ENCODE measurements around the gene GOLGA5.
A peak's percentile ranks its signal among the peaks of the same experiment; 100 is the strongest.

The GOLGA5 gene

DNA sequence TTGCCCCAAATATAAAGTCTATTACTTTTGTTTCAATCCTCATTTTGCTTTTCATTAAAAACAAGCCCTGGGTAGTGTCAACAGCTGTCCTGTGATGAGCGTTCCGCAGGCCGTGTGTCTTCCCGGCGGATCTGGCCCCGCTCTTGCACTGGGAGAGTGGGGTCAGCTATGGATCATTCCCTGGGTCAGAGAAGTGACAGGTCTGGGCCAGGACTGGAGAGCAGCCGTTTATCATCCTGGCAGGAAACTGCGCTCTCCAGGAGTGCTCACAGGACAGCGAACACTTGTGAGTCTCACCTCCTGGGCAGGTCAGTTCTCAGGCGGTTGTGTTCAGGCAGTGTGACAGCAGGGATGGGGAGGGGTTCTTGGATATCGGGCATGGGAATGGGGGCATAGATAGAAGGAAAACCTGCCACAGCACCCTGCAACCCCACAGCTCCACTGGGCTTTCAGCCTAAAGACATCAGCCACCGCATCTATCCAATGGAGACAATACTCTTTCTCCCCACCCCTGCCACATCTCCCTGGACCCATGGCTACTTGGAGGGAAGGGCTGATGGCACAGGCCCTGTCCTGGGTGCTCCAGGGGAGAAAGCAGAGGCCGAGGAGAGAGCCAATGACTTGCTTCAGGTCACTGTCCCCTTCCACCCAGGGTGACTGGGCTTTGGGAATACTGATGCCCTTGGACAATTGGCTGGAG, 81.0 kb downstream of the GOLGA5 start:
- no peak for DNase-seq

DNA sequence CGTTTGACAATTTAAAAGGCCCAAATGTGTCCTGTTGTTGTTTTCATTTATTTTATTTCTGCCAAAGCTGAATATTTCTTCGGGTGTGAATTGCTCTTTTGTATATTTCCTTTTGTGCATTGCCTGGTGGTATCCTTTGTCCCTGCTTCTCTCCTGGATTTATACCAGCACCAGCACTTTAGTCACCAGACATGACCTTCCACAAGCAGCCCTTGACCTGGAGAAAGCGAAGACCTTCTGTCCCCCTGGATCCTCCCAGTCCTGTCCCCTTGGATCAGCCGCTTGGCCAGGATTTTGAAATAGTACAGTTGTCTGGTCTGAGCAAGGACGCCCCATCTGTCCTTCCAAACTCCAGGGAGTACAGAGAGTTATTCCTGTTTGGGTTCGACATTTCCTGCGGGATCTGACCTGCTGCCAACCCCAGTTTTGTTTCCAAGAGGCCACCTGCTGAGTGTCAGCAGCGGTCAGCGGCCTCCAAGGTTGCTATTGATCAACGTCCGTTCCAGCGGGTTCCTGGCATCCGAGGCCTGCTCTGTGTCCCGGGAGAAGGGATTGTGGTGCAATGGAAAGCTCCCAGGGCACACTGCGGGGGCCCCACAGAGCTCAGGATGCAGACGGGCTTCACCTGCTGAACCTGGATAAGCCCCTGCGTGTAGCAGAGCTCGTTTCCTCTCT, 83.8 kb downstream of the GOLGA5 start:
- DNase-seq = no peak

- DNase-seq = no peak
Measured at GRCh38 chr14:92880351-92880750, 86.2 kb downstream of the GOLGA5 start.

GRCh38 chr14:92880851-92881250, 86.7 kb downstream of the GOLGA5 start:
- DNase-seq = peak in 4 of 58 donors; percentile 6 to 19 (median 8)

GRCh38 chr14:92883066-92883465, 89.0 kb downstream of the GOLGA5 start:
- no peak for DNase-seq

DNA sequence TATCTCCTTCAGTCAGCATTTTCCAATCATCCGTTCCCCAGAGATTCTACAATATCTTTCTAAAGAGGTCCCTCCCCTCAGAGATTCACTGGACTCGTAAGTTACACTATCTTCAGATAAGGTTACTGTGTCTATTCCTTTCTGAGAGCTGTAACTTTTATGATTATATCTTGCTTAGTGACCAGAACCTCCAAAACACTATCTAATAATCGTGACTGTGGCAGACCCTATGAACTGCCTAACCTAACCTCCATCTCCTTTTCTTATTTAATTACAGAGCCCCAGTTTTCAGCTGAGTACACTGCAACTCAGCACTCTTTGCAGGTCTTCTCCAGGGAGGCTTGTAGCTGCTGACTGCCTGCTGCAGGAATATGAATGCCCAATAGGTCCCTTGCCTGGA, 90.3 kb downstream of the GOLGA5 start:
- DNase-seq = no peak

- DNase-seq = no peak
Measured at GRCh38 chr14:92885279-92886061, 91.4 kb downstream of the GOLGA5 start.

- no peak for DNase-seq
Measured at GRCh38 chr14:92886337-92886736, 92.2 kb downstream of the GOLGA5 start.

DNA sequence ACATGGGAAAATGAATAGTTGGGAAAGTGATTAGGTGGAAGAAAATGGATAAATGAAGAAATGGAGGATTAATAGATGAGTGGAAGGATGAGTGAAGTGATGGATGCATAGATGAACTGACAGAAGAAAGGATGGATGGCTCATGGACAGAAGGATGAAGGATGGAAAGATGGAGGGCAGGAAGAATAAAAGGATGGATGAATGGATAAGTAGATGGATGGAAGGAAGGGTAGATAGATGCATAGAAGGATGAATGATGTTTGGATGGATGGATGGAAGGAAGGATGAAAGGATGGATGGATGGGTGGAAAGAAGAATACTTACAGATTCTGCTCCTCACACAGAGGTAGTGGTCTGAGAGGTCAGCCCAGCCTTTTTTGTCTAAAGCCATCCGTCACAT, 93.1 kb downstream of the GOLGA5 start:
- no peak for DNase-seq

GRCh38 chr14:92888896-92889295, 94.8 kb downstream of the GOLGA5 start:
- DNase-seq = no peak

Data from anterior cingulate cortex (tissue), 58 donors.